Vagina (tissue), 2 donors: Measurements from ENCODE around the gene KMT2C.

Source experiments
- CTCF ChIP-seq, 3 experiments: fragments of 450-650 bp in 2 of 3; fragments of 200-600 bp in 1 of 3; sonication (generic) in 1 of 3; IDR thresholded peaks; one replicate each; pipeline ENCODE4 v1.5.1; 2017 to 2019; ENCODE audit warnings: antibody characterized with exemption in 3 of 3, mild to moderate bottlenecking in 2 of 3, moderate library complexity in 2 of 3
- POLR2A ChIP-seq, 2 donors: fragments of 450-650 bp; IDR thresholded peaks; one replicate each; pipeline ENCODE4 v1.6.1; 2017; ENCODE audit warnings: antibody characterized with exemption in 2 of 2, mild to moderate bottlenecking in 2 of 2, moderate library complexity in 2 of 2

- TF ChIP-seq CTCF (IDR thresholded peaks at IDR 0.05) = no peak
- no peak for TF ChIP-seq POLR2A (IDR thresholded peaks at IDR 0.05)
Measured at GRCh38 chr7:152406491-152406890, 29.3 kb downstream of the KMT2C start.
